IMR-90 (cell line): ENCODE measurements around the gene CIT. TPM values are rescaled to one million over a fixed set of nuclear protein-coding genes. Genes with fewer than 3 reads are reported as not detected.

Source experiments
- ATAC-seq: fragments of 200-7000 bp; cut with Tn5 transposase; 2 replicates; pipeline ENCODE4 v1.9.1; 2020; ENCODE audit warnings: low read depth, mild to moderate bottlenecking, moderate library complexity
- BruUV-seq: library from RNA; stranded (reverse); fragments of 400-500 nt; replicated peaks from 2 replicates; lab custom pipeline; 2021; lab: Mats Ljungman, UMichigan
- CTCF ChIA-PET: fragments of 300-600 bp; formaldehyde crosslinking; extraction: SDS; loops from one replicate; lab custom pipeline; 2021; ENCODE audit warnings: antibody characterized with exemption; lab: Yijun Ruan, JAX
- POLR2A ChIA-PET: fragments of 300-600 bp; sonication (Branson Sonifier 250); formaldehyde crosslinking; loops from one replicate; lab custom pipeline; 2022; ENCODE audit warnings: antibody characterized with exemption; ENCODE audit not compliant: unreplicated experiment; lab: Charles Lee
- DNase-seq: peaks from one replicate; pipeline ENCODE4 v3.0.0; 2013
- H2AFZ ChIP-seq: replicated peaks from 2 replicates; pipeline ENCODE3; 2013; ENCODE audit warnings: low read length, mild to moderate bottlenecking; ENCODE audit not compliant: poor library complexity
- H2AK5ac ChIP-seq: 2 replicates; pipeline ENCODE4 v1.6.1; 2013; ENCODE audit warnings: low read depth, low read length, inconsistent platforms
- H2AK9ac ChIP-seq: replicated peaks from 2 replicates; pipeline ENCODE3; 2013; ENCODE audit warnings: mild to moderate bottlenecking, low read depth, low read length, moderate library complexity; ENCODE audit not compliant: poor library complexity
- H2BK120ac ChIP-seq: 2 replicates; pipeline ENCODE4 v1.6.1; 2013; ENCODE audit warnings: low read depth, low read length, inconsistent platforms
- H2BK15ac ChIP-seq: 3 replicates; pipeline ENCODE4 v1.6.1; 2013; ENCODE audit warnings: low read depth, low read length, inconsistent platforms
- H2BK20ac ChIP-seq: 2 replicates; pipeline ENCODE4 v1.6.1; 2013; ENCODE audit warnings: low read depth, mild to moderate bottlenecking, inconsistent platforms, low read length, moderate library complexity
- H2BK5ac ChIP-seq: 2 replicates; pipeline ENCODE4 v1.6.1; 2013; ENCODE audit warnings: mild to moderate bottlenecking, low read depth, low read length, inconsistent platforms; ENCODE audit not compliant: poor library complexity, severe bottlenecking
- H3K14ac ChIP-seq: replicated peaks from 2 replicates; pipeline ENCODE4 v1.6.1; 2013; ENCODE audit warnings: low read depth, low read length, inconsistent platforms
- H3K18ac ChIP-seq: 2 replicates; pipeline ENCODE4 v1.6.1; 2013; ENCODE audit warnings: low read depth, low read length, control low read depth
- H3K23ac ChIP-seq: 2 replicates; pipeline ENCODE4 v1.6.1; 2013; ENCODE audit warnings: low read depth, low read length, inconsistent platforms
- H3K27ac ChIP-seq: 2 replicates; pipeline ENCODE4 v1.5.1; 2013; ENCODE audit warnings: mild to moderate bottlenecking, control low read depth, low read length; ENCODE audit not compliant: insufficient read depth
- H3K27me3 ChIP-seq: 2 replicates; pipeline ENCODE4 v1.6.1; 2013; ENCODE audit warnings: low read length; ENCODE audit not compliant: control insufficient read depth, insufficient read depth
- H3K36me3 ChIP-seq: 2 replicates; pipeline ENCODE4 v1.6.1; 2013; ENCODE audit warnings: low read length, mixed read lengths; ENCODE audit not compliant: control insufficient read depth, insufficient read depth
- H3K4ac ChIP-seq: 2 replicates; pipeline ENCODE4 v1.6.1; 2013; ENCODE audit warnings: low read depth, low read length, inconsistent platforms
- H3K4me1 ChIP-seq: 2 replicates; pipeline ENCODE4 v1.6.1; 2013; ENCODE audit warnings: low read length, mixed read lengths; ENCODE audit not compliant: control insufficient read depth, insufficient read depth
- H3K4me2 ChIP-seq: 2 replicates; pipeline ENCODE4 v1.6.1; 2013; ENCODE audit warnings: low read depth, mild to moderate bottlenecking, control low read depth, low read length, moderate library complexity
- H3K4me3 ChIP-seq: 2 replicates; pipeline ENCODE4 v1.5.1; 2013; ENCODE audit warnings: low read depth, mild to moderate bottlenecking, control low read depth, low read length, moderate library complexity; ENCODE audit not compliant: insufficient read depth
- H3K56ac ChIP-seq: 2 replicates; pipeline ENCODE4 v1.6.1; 2013; ENCODE audit warnings: low read length, inconsistent platforms; ENCODE audit not compliant: insufficient read depth; ENCODE audit errors: extremely low read depth
- H3K79me1 ChIP-seq, 2 experiments: 2 replicates each; pipeline ENCODE4 v1.6.1; 2013; ENCODE audit warnings: low read length in 2 of 2, inconsistent platforms in 1 of 2, low read depth in 1 of 2
- H3K9ac ChIP-seq: 2 replicates; pipeline ENCODE4 v1.6.1; 2013; ENCODE audit warnings: low read depth, low read length, control low read depth
- H3K9me1 ChIP-seq: 2 replicates; pipeline ENCODE4 v1.6.1; 2013; ENCODE audit warnings: low read length, inconsistent platforms; ENCODE audit not compliant: insufficient read depth
- H3K9me3 ChIP-seq: 2 replicates; pipeline ENCODE4 v1.6.1; 2013; ENCODE audit warnings: low read length; ENCODE audit not compliant: control insufficient read depth, insufficient read depth
- H4K20me1 ChIP-seq: 2 replicates; pipeline ENCODE4 v1.6.1; 2013; ENCODE audit warnings: low read length, inconsistent platforms; ENCODE audit not compliant: insufficient read depth
- H4K5ac ChIP-seq: 2 replicates; pipeline ENCODE4 v1.6.1; 2013; ENCODE audit warnings: mild to moderate bottlenecking, low read depth, low read length, control low read depth
- H4K8ac ChIP-seq, 2 experiments: 2 replicates each; pipeline ENCODE4 v1.6.1; 2013; ENCODE audit warnings: low read depth in 2 of 2, low read length in 2 of 2, control low read depth in 1 of 2, inconsistent platforms in 1 of 2
- H4K91ac ChIP-seq: 2 replicates; pipeline ENCODE4 v1.6.1; 2013; ENCODE audit warnings: low read depth, low read length, inconsistent platforms; ENCODE audit not compliant: insufficient read depth
- BHLHE40 ChIP-seq: fragments of 150-350 bp; IDR thresholded peaks from 2 replicates; pipeline ENCODE4 v1.6.1; 2016; ENCODE audit warnings: mild to moderate bottlenecking, low read depth, low read length
- CEBPB ChIP-seq: IDR thresholded peaks from 2 replicates; pipeline ENCODE4 v1.6.1; 2012; ENCODE audit warnings: low read depth, low read length, improper control_type of control experiment
- CHD1 ChIP-seq: IDR thresholded peaks from 2 replicates; pipeline ENCODE4 v1.6.1; 2012; ENCODE audit warnings: low read depth, low read length, improper control_type of control experiment
- ELK1 ChIP-seq: fragments of 150-350 bp; IDR thresholded peaks from 2 replicates; pipeline ENCODE4 v1.6.1; 2016; ENCODE audit warnings: low read depth, mild to moderate bottlenecking, low read length, moderate library complexity, borderline replicate concordance
- FOS ChIP-seq: fragments of 150-350 bp; IDR thresholded peaks from 2 replicates; pipeline ENCODE4 v1.6.1; 2016; ENCODE audit warnings: low read depth, low read length
- MAFK ChIP-seq: IDR thresholded peaks from 2 replicates; pipeline ENCODE4 v1.6.1; 2012; ENCODE audit warnings: low read depth, low read length, improper control_type of control experiment
- MAZ ChIP-seq: IDR thresholded peaks from 2 replicates; pipeline ENCODE4 v1.6.1; 2012; ENCODE audit warnings: low read depth, mild to moderate bottlenecking, low read length, improper control_type of control experiment, moderate library complexity, borderline replicate concordance
- MXI1 ChIP-seq: IDR thresholded peaks from 2 replicates; pipeline ENCODE4 v1.6.1; 2012; ENCODE audit warnings: low read depth, mild to moderate bottlenecking, low read length, moderate library complexity, borderline replicate concordance
- NFE2L2 ChIP-seq: fragments of 150-350 bp; IDR thresholded peaks from 2 replicates; pipeline ENCODE4 v1.6.1; 2016; ENCODE audit warnings: low read depth, mild to moderate bottlenecking, low read length
- POLR2A ChIP-seq: IDR thresholded peaks from 2 replicates; pipeline ENCODE4 v1.6.1; 2012; ENCODE audit warnings: mild to moderate bottlenecking, low read depth, low read length
- RAD21 ChIP-seq: IDR thresholded peaks from 2 replicates; pipeline ENCODE4 v1.6.1; 2012; ENCODE audit warnings: low read length, improper control_type of control experiment
- RCOR1 ChIP-seq: IDR thresholded peaks from 2 replicates; pipeline ENCODE4 v1.6.1; 2012; ENCODE audit warnings: mild to moderate bottlenecking, low read length, improper control_type of control experiment; ENCODE audit not compliant: insufficient replicate concordance
- RFX5 ChIP-seq: IDR thresholded peaks from 2 replicates; pipeline ENCODE4 v1.8.0; 2012; ENCODE audit warnings: low read depth, mild to moderate bottlenecking, low read length, moderate library complexity
- SMC3 ChIP-seq: fragments of 150-350 bp; IDR thresholded peaks from 2 replicates; pipeline ENCODE4 v1.6.1; 2016; ENCODE audit warnings: low read depth, mild to moderate bottlenecking, antibody characterized with exemption, low read length, moderate library complexity
- USF2 ChIP-seq: fragments of 150-350 bp; IDR thresholded peaks from 2 replicates; pipeline ENCODE4 v1.6.1; 2017; ENCODE audit warnings: mild to moderate bottlenecking, antibody characterized with exemption, low read length, low read depth
- WGBS, 2 experiments: methylation state at CpG; one replicate each; pipeline versions ENCODE4 v1.1.5 to v1.1.7; 2013; ENCODE audit warnings: missing lambda C conversion rate in 2 of 2; ENCODE audit not compliant: insufficient read length in 1 of 2; ENCODE audit errors: extremely low coverage in 2 of 2; 5-methylcytosine and 5-hydroxymethylcytosine counted together
- dilution Hi-C: fragments of 300-500 bp; cut with HindIII; formaldehyde crosslinking; loops from one replicate; pipeline ENCODE4 v1.14.3; 2018; ENCODE audit warnings: low sequenced_read_pairs; ENCODE audit not compliant: unreplicated experiment
- in situ Hi-C: fragments of 300-500 bp; cut with MboI; formaldehyde crosslinking; loops from 3 replicates; pipeline ENCODE4 v1.14.3; 2019; ENCODE audit warnings: low sequenced_read_pairs, inconsistent platforms, mixed read lengths
- intact Hi-C: fragments of 100-400 bp; cut with micrococcal nuclease; formaldehyde crosslinking; loops from 2 replicates; pipeline ENCODE4 v1.10.0; 2022
- polyA plus RNA-seq, 3 experiments: library from polyadenylated mRNA; depleted of rRNA; stranded (reverse); fragments of >200 nt; gene quantifications; 2 replicates each; pipeline ENCODE4 v1.2.3, GENCODE V29; 2012; ENCODE audit warnings: low replicate concordance in 1 of 3
- total RNA-seq: library from RNA; depleted of rRNA; stranded (reverse); fragments of >200 nt; gene quantifications from 2 replicates; pipeline ENCODE4 v1.2.3, GENCODE V29; 2012
- TF ChIP-seq, protein P1 (sequence below): conservative IDR thresholded peaks from 2 replicates; pipeline ENCODE4 v1.5.1; 2012; ENCODE audit warnings: mild to moderate bottlenecking, low read depth, low read length, improper control_type of control experiment

Gene CIT
- total and polyA plus RNA-seq, 2 of the 4 experiments (the other 2 are of a cell fraction) = 13.1 to 21.0 TPM

DNA sequence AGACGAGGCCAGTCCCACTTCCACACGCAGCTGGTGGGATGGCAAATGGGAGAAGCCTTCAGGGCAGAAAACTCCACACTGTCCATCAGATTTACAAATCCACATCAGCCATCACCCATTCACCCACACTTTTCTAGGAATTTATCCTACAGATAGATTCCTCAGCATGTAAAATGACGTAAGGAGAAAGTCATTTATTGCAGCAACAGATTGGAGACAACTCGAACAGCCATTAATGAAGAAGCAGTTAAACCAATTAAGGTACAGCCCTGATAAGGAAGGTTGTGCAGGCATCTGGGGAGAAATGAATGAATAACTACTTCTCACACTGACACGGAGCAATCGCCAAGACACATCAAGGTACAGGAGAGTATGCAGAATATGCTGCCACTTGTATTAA lies 183.0 kb downstream of the CIT start:
- Histone ChIP-seq H4K91ac (no peak overlapping the region), H2BK20ac (no peak overlapping the region), H3K27ac (no peak overlapping the region), H2BK120ac (no peak overlapping the region), H2AFZ (no peak overlapping the region), H3K56ac (no peak overlapping the region), H2AK9ac (no peak overlapping the region), H2BK5ac (no peak overlapping the region), H3K4me2 (no peak overlapping the region), H3K27me3 (no peaks in the 10 kb centered on the region), H3K18ac (no peak overlapping the region), H3K23ac (no peak overlapping the region), H3K9me3 (no peaks in the 10 kb centered on the region), H3K4me1 (peaks cover 10% of the 10 kb centered on the region), H3K9me1 (peaks cover 9% of the 10 kb centered on the region; the same call in 1 of the 2 replicates), H3K36me3 (no peaks in the 10 kb centered on the region; the same call in 1 of the 2 replicates), H4K20me1 (no peaks in the 10 kb centered on the region), H3K14ac (no peak overlapping the region), H4K5ac (no peak overlapping the region), H4K8ac (no peak overlapping the region), H3K9ac (no peak overlapping the region), H2BK15ac (no peak overlapping the region), H3K79me1 (peaks cover 0 to 13% of the 10 kb centered on the region in 2 experiments; a peak in 1 of 4 replicates), H3K4me3 (no peak overlapping the region), H2AK5ac (no peak overlapping the region), H3K4ac (no peak overlapping the region)
- WGBS, 2 experiments = no CpG with 5 or more reads among the region's 6 CpGs
- intact Hi-C loops (no loop called here), dilution Hi-C loops (no loop called here), in situ Hi-C loops (no loop called here)
- DNase-seq (no peak), ATAC-seq (no peak)
- POLR2A ChIA-PET = no interaction called here
- CTCF ChIA-PET = interaction anchor here (0.5 to 1.8 kb wide), 4 partner anchors 11 to 114 kb away, joined by 4 to 8 read pairs (median 6); no protein-coding TSS in a partner anchor
- BruUV-seq = no TSS peak
- no peak for TF ChIP-seq MAFK
- no peak for TF ChIP-seq RAD21
- TF ChIP-seq NFE2L2 = no peak
- TF ChIP-seq MAZ = no peak
- TF ChIP-seq USF2 = no peak
- no peak for TF ChIP-seq POLR2A
- no peak for TF ChIP-seq SMC3
- TF ChIP-seq CEBPB = no peak
- TF ChIP-seq CHD1 = no peak
- TF ChIP-seq RFX5 = no peak
- TF ChIP-seq RCOR1 = no peak
- no peak for TF ChIP-seq FOS
- TF ChIP-seq BHLHE40 = no peak
- TF ChIP-seq ELK1 = no peak
- no peak for TF ChIP-seq MXI1
- TF ChIP-seq, protein P1, sequence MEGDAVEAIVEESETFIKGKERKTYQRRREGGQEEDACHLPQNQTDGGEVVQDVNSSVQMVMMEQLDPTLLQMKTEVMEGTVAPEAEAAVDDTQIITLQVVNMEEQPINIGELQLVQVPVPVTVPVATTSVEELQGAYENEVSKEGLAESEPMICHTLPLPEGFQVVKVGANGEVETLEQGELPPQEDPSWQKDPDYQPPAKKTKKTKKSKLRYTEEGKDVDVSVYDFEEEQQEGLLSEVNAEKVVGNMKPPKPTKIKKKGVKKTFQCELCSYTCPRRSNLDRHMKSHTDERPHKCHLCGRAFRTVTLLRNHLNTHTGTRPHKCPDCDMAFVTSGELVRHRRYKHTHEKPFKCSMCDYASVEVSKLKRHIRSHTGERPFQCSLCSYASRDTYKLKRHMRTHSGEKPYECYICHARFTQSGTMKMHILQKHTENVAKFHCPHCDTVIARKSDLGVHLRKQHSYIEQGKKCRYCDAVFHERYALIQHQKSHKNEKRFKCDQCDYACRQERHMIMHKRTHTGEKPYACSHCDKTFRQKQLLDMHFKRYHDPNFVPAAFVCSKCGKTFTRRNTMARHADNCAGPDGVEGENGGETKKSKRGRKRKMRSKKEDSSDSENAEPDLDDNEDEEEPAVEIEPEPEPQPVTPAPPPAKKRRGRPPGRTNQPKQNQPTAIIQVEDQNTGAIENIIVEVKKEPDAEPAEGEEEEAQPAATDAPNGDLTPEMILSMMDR = no peak
